Cardiac fibroblast (primary cell): ENCODE measurements around the gene TSPAN31.
"Not testable (repeated sequence)": the region's sequence is repeated elsewhere in the genome, so short reads cannot be mapped to it uniquely, and the experiment has no call there.

Experiments
- DNase-seq, 2 donors: peaks; one replicate each; pipeline versions ENCODE4 v3.0.0 to v3.0.0-alpha.2; 2010; ENCODE audit warnings: low read depth in 2 of 2
- H3K4me3 ChIP-seq, 2 donors: replicated peaks in 1 of 2; 1 replicate in 1 of 2; 2 replicates in 1 of 2; pipeline ENCODE4 v1.5.1; 2011; ENCODE audit warnings: low read depth in 2 of 2, low read length in 2 of 2, mild to moderate bottlenecking in 2 of 2, moderate library complexity in 1 of 2
- CTCF ChIP-seq: IDR thresholded peaks from one replicate; pipeline ENCODE4 v1.5.1; 2011; ENCODE audit warnings: low read depth, mild to moderate bottlenecking, low read length, inconsistent platforms

Gene TSPAN31

GRCh38 chr12:57771236-57771872, 26.5 kb downstream of the TSPAN31 start:
- DNase-seq: peak; percentile 90 to 95
- H3K4me3 ChIP-seq: peak overlapping the region; percentile 89 to 97

DNA sequence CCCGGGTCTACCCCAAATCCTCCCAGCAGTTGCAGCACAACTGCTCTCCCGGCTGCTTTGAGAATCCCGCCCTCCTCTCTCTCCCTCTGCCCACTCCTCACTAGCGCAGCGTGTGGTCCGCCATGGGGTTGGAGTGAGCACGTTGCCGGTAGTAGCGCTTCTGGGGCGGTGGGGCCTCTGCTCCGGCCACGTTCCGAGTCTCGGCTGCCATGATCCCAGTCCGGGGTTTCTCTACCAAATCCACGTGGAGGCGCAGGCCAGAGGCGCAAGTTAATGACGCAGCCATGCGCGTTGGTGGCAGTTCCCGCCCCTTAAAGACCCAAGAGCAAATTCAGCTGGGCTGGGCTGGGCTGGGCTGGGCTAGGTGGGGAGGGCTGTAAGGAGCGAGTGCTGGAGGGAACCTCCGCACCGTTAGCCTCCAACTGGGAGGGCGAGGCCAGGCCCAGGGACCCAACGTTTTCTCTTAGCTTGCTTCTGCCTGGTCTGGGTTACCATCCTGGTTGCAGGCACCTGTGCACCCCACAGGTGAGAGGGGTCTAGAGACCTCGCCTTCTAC, 27.1 kb downstream of the TSPAN31 start, which contains the start of gene METTL1:
TSS of gene METTL1 (minus strand) at position 233 of the 556 bp plus-strand sequence. CDS start at position 211, 22 bp downstream.
- DNase-seq: peak; percentile 96 to 98
- H3K4me3 ChIP-seq: peak within 1 kb of the TSS; percentile 89 to 97
- TF ChIP-seq CTCF: no peak

More at GRCh38 chr12:57771236-57771872, 26.5 kb downstream of the TSPAN31 start:
- TF ChIP-seq CTCF: no peak

GRCh38 chr12:57772429-57773322, 27.8 kb downstream of the TSPAN31 start, which contains the start of gene EEF1AKMT3:
Gene EEF1AKMT3 (plus strand): TSS chr12:57772614. CDS start chr12:57772725, 111 bp downstream.
- peak; percentile 53 to 54 for DNase-seq
- H3K4me3 ChIP-seq: peak within 1 kb of the TSS; percentile 89 to 97
- TF ChIP-seq CTCF: no peak

DNA sequence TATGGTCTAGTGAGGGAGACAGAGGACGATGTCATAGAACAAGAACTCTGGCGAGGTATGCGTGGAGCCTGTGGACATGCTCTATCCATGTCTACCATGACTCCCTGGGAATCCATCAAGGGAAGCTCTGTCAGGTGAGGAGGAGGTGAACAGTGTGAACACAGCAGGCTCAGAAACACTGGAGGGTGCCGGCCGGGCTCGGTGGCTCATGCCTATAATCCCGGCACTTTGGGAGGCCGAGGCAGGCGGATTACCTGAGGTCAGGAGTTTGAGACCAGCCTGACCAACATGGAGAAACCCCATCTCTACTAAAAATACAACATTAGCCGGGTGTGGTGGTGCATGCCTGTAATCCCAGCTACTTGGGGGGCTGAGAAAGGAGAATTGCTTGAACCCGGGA, 29.8 kb downstream of the TSPAN31 start:
- not testable (repeated sequence) for H3K4me3 ChIP-seq, DNase-seq

DNA sequence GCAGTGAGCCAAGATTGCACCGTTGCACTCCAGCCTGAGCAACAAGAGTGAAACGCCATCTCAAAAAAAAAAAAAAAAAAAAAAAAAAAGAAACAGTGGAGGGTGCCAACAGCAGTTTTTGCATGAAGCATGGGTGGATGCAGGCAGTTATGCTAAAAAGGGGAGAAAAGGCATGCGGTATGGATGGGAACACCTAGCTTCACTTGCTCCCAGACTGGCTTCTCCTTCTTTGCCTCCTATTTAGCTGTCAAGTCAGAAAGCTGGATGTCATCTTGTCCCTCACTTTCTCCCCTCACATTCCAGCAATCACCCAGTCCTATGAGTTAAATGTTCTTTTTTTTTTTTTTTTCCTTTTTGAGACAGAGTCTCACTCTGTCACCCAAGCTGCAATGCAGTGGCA, 30.2 kb downstream of the TSPAN31 start:
- DNase-seq: no peak
- no peak overlapping the region for H3K4me3 ChIP-seq
- no peak for TF ChIP-seq CTCF

DNA sequence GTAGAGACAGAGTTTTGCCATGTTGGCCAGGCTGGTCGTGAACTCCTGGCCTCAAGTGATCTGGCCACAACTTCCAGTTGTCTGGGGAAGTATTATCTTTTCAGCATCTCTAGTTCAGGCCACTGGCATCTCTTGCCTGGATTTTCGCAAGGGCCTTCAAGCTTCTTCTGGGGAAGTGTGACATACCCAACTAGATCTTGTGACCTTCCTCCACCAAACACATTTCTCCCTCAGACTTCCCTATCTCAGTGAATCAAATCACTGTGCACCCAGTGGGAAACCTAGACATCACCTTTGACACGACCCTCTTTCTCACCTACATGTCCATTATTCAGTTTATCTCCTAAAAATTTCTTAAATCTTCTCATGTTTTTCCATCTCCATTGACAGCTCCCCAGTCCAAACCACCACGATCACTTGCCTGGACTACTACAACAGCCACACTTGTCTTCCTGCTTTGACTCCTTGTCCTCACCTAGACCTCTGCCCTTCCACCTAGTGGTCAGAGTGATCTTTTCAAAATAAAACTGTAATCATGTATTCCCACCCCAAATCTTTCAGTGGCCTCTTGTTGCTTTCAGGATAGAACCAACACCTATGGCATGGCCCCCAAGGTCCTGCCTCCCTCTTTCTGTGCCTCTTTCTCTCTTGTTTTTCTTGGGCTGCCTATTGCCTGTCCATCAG, 30.9 kb downstream of the TSPAN31 start:
- DNase-seq: no peak
- no peak for TF ChIP-seq CTCF
- H3K4me3 ChIP-seq: no peak overlapping the region
